Effector memory CD4-positive, alpha-beta T cell (primary cell): Measurements from ENCODE around the gene RBM22.

ENCODE experiments used
- DNase-seq, 3 donors: peaks; one replicate each; pipeline ENCODE4 v3.0.0-alpha.2; 2020
- H3K27ac ChIP-seq: 2 replicates; pipeline ENCODE4 v1.7.0; 2013; ENCODE audit warnings: mild to moderate bottlenecking, low read length, moderate library complexity; ENCODE audit not compliant: insufficient read depth, poor library complexity, severe bottlenecking
- H3K27me3 ChIP-seq: replicated peaks from 2 replicates; pipeline ENCODE4 v1.7.0; 2013; ENCODE audit warnings: mild to moderate bottlenecking, low read length; ENCODE audit not compliant: insufficient read depth, control insufficient read depth, poor library complexity, severe bottlenecking
- H3K36me3 ChIP-seq: 2 replicates; pipeline ENCODE4 v1.7.0; 2013; ENCODE audit warnings: mild to moderate bottlenecking, low read length, moderate library complexity; ENCODE audit not compliant: control insufficient read depth, insufficient read depth
- H3K4me1 ChIP-seq: 2 replicates; pipeline ENCODE4 v1.7.0; 2013; ENCODE audit warnings: low read length, mild to moderate bottlenecking; ENCODE audit not compliant: control insufficient read depth, insufficient read depth, poor library complexity, severe bottlenecking
- H3K4me3 ChIP-seq: 2 replicates; pipeline ENCODE4 v1.7.0; 2013; ENCODE audit warnings: low read length, low read depth, mild to moderate bottlenecking; ENCODE audit not compliant: insufficient read depth, poor library complexity, severe bottlenecking
- H3K9me3 ChIP-seq: 2 replicates; pipeline ENCODE4 v1.7.0; 2013; ENCODE audit warnings: mild to moderate bottlenecking, low read length, moderate library complexity; ENCODE audit not compliant: control insufficient read depth

Gene RBM22

DNA sequence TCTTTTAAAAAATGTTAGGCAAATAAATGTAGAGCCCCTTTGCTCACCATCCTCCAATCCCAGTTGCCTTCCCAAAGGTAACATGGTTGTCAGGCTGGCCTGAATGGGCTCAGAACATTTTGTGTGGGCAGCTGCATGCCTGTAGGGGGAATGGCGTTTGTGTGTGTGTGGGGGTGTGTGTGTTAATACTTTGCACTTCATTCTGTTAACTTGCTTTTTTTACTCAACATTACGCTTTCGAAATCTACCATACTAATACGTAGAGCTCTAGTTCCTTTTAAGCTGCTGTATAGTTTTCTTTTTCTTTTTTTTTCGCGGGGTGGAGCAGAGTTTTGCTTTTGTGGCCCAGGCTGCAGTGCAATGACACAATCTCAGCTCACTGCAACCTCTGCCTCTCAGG, 25.8 kb downstream of the RBM22 start:
- Histone ChIP-seq H3K9me3 (no peaks in the 10 kb centered on the region), H3K27me3 (peaks cover 18% of the 10 kb centered on the region), H3K4me3 (no peak overlapping the region), H3K27ac (no peak overlapping the region), H3K4me1 (peaks cover 11% of the 10 kb centered on the region), H3K36me3 (no peaks in the 10 kb centered on the region)
- no peak for DNase-seq

DNA sequence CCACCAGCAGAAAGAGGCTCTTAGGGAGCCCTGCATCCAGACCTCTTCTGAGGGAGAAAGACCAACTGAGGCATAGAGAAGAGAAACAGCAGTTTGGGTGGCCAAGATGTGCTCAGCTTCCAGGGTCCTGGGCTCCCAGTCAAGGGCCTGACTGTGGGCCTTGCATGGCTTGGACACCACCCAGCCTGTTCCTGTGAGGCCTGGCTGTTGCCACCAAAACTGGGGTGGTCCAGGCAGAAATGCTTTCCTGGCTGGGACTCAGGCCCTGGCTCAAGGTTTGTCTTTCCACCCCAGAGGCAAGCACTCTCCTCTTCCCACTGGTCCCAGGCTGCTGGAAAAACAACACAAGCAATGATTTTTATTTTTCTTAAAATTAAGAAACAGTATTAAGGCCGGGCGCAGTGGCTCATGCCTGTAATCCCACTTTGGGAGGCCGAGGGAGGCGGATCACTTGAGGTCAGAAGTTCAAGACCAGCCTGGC, 26.5 kb downstream of the RBM22 start:
- H3K9me3 ChIP-seq = no peaks in the 10 kb centered on the region
- no peak for DNase-seq
- H3K4me3 ChIP-seq = no peak overlapping the region
- H3K27me3 ChIP-seq = peaks cover 18% of the 10 kb centered on the region
- peaks cover 11% of the 10 kb centered on the region for H3K4me1 ChIP-seq
- no peaks in the 10 kb centered on the region for H3K36me3 ChIP-seq
- H3K27ac ChIP-seq = no peak overlapping the region

DNA sequence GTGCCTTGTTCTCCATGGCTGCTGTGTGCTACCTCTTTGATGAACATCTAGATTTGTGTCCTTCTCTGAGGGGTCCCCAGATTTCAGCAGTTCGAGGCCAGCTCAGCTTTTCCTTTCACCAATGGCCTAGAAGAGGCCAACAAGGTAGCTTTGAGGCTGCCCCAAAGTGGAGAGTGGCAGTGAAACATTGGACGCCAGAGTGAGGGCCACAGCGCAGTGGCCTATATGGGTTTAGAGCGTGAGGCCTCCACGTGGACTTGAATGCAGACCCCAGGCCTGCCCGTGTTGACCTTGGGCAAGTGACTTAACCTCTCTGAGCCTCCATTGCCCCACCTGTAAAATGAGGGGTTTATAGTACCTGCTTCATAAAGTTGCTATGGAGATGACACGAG, 28.0 kb downstream of the RBM22 start:
- Histone ChIP-seq H3K9me3 (no peaks in the 10 kb centered on the region), H3K4me3 (no peak overlapping the region), H3K36me3 (no peaks in the 10 kb centered on the region), H3K4me1 (peaks cover 11% of the 10 kb centered on the region), H3K27ac (no peak overlapping the region), H3K27me3 (peaks cover 18% of the 10 kb centered on the region)
- DNase-seq = no peak

GRCh38 chr5:150672237-150672883, 28.5 kb downstream of the RBM22 start:
- H3K4me1 ChIP-seq = peaks cover 11% of the 10 kb centered on the region
- DNase-seq = no peak
- H3K27me3 ChIP-seq = peaks cover 18% of the 10 kb centered on the region
- H3K9me3 ChIP-seq = no peaks in the 10 kb centered on the region
- peak overlapping the region; percentile 68 for H3K4me3 ChIP-seq
- no peak overlapping the region for H3K27ac ChIP-seq
- H3K36me3 ChIP-seq = no peaks in the 10 kb centered on the region

GRCh38 chr5:150671509-150672236, 29.2 kb downstream of the RBM22 start:
- H3K4me1 ChIP-seq = peaks cover 11% of the 10 kb centered on the region
- peak overlapping the region; percentile 68 for H3K4me3 ChIP-seq
- no peaks in the 10 kb centered on the region for H3K36me3 ChIP-seq
- peaks cover 18% of the 10 kb centered on the region for H3K27me3 ChIP-seq
- H3K9me3 ChIP-seq = no peaks in the 10 kb centered on the region
- no peak for DNase-seq
- no peak overlapping the region for H3K27ac ChIP-seq

- Histone ChIP-seq H3K36me3 (no peaks in the 10 kb centered on the region), H3K4me3 (no peak overlapping the region), H3K27ac (no peak overlapping the region), H3K4me1 (peaks cover 11% of the 10 kb centered on the region), H3K27me3 (peaks cover 18% of the 10 kb centered on the region), H3K9me3 (no peaks in the 10 kb centered on the region)
- no peak for DNase-seq
These were observed 29.9 kb downstream of the RBM22 start for GRCh38 chr5:150670948-150671310.

GRCh38 chr5:150670275-150670947, 30.5 kb downstream of the RBM22 start:
- H3K27ac ChIP-seq = no peak overlapping the region
- no peaks in the 10 kb centered on the region for H3K36me3 ChIP-seq
- peaks cover 11% of the 10 kb centered on the region for H3K4me1 ChIP-seq
- no peak for DNase-seq
- H3K27me3 ChIP-seq = peaks cover 18% of the 10 kb centered on the region
- H3K9me3 ChIP-seq = no peaks in the 10 kb centered on the region
- H3K4me3 ChIP-seq = no peak overlapping the region

- Histone ChIP-seq H3K27ac (no peak overlapping the region), H3K36me3 (no peaks in the 10 kb centered on the region), H3K27me3 (no peaks in the 10 kb centered on the region), H3K9me3 (no peaks in the 10 kb centered on the region), H3K4me1 (no peaks in the 10 kb centered on the region), H3K4me3 (no peak overlapping the region)
- DNase-seq = no peak
These were observed 35.8 kb downstream of the RBM22 start for GRCh38 chr5:150665044-150665443.

GRCh38 chr5:150663936-150664335, 36.9 kb downstream of the RBM22 start:
- no peaks in the 10 kb centered on the region for H3K4me1 ChIP-seq
- H3K4me3 ChIP-seq = no peak overlapping the region
- no peaks in the 10 kb centered on the region for H3K9me3 ChIP-seq
- no peak overlapping the region for H3K27ac ChIP-seq
- no peaks in the 10 kb centered on the region for H3K27me3 ChIP-seq
- DNase-seq = no peak
- no peaks in the 10 kb centered on the region for H3K36me3 ChIP-seq
